ENCODE measurements around the gene HAUS8. TPM values are rescaled to one million over a fixed set of nuclear protein-coding genes. Genes with fewer than 3 reads are reported as not detected.

Gene HAUS8
- total and polyA plus RNA-seq, 2 of the 8 experiments (the other 6 are each of a cell fraction or from before 2014, with no cell fraction given), result 18.4 to 23.2 TPM

DNA sequence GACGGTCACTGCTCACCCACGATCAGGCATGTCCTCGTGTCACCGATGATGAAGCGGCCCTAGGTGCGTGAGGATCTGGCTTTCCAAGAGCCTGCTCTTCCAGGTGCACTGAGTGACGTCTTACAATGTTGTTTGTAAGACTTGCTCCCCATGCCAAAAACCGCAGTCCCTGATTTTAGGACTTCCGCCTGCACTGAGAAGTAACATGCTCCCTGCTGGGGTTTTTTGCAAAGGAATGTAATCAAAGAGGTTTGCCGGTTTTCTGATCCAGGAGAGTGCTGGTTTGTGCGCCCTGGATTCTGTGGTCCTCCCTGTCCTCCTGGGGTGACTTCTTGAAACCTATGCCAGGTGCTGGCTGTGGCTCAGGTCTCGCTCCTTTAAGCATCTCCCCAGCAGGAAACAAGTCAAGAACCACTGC is 39.2 kb upstream of the HAUS8 start:
- H3K14ac ChIP-seq (ENCODE audit: insufficient read length), result no peak overlapping the region
- H2BK15ac ChIP-seq (ENCODE audit: low read length), result 0 out of 2 replicates have a peak overlapping the region, but pooled peaks have one; percentile 73
- peak overlapping the region; percentile 31 for H4K91ac ChIP-seq (replicated peaks; ENCODE audit: insufficient read length, low read length)
- no peaks in the 10 kb centered on the region for H3K27me3 ChIP-seq (replicated peaks in 1 of 4; ENCODE audit: control insufficient read depth in 3 of 4, extremely low read depth in 1 of 4, insufficient read depth in 3 of 4, low read length in 3 of 4)
- H2BK12ac ChIP-seq (ENCODE audit: low read depth, low read length), result peak overlapping the region; percentile 97
- H2BK20ac ChIP-seq (ENCODE audit: low read length), result peak overlapping the region; percentile 76; the same call in 1 of the 2 replicates
- 33% methylated on average over 12 of the region's 12 CpGs; no CpG with 5 or more reads in 1 of the 2 experiments for WGBS, 2 experiments (ENCODE audit: extremely low coverage in 1 of 2, insufficient coverage in 1 of 2, insufficient read length in 1 of 2, insufficient replicate concordance in 2 of 2, low coverage in 1 of 2, low lambda C conversion rate in 2 of 2, missing lambda C conversion rate in 1 of 2)
- H3K4ac ChIP-seq (replicated peaks; ENCODE audit: insufficient read length, low read depth, low read length), result no peak overlapping the region
- ChIA-PET POLR2A (ENCODE audit: partially characterized antibody) (no interaction called here), CTCF (ENCODE audit: partially characterized antibody) (interaction anchor here (0.8 kb wide), 1 partner anchor 19 kb away, joined by 4 read pairs; no protein-coding TSS in a partner anchor)
- peaks cover 2% of the 10 kb centered on the region; the same call in 1 of the 2 replicates for H3K79me1 ChIP-seq (ENCODE audit: low read depth, low read length)
- no peaks in the 10 kb centered on the region for H3K79me2 ChIP-seq (ENCODE audit: control insufficient read depth in 1 of 2, insufficient read depth in 2 of 2, low read length in 2 of 2)
- peak overlapping the region in 2 of 4 experiments; percentile 8 to 20; a peak in 2 of 7 replicates for H3K9ac ChIP-seq (replicated peaks in 1 of 4; ENCODE audit: extremely low read depth in 1 of 4, low read depth in 3 of 4, low read length in 3 of 4)
- H3K4me3 ChIP-seq (ENCODE audit: extremely low read depth in 1 of 4, insufficient read depth in 2 of 4, low read depth in 3 of 4, low read length in 4 of 4), result no peak overlapping the region
- H4K20me1 ChIP-seq (replicated peaks in 1 of 2; ENCODE audit: control insufficient read depth in 1 of 2, insufficient read depth in 2 of 2, low read length in 2 of 2), result peaks cover 11 to 12% of the 10 kb centered on the region in 2 experiments
- no peak overlapping the region for H3K18ac ChIP-seq (ENCODE audit: extremely low read depth, low read length)
- FAIRE-seq (peak; percentile 87), DNase-seq (ENCODE audit: low read depth in 1 of 2, low spot score in 2 of 2) (no peak)
- H3K36me3 ChIP-seq (ENCODE audit: control insufficient read depth in 2 of 4, insufficient read depth in 4 of 4, low read length in 3 of 4), result no peaks in the 10 kb centered on the region
- peak overlapping the region; percentile 77; the same call in 1 of the 2 replicates for H2BK5ac ChIP-seq (ENCODE audit: low read depth, low read length)
- H3K9me3 ChIP-seq (ENCODE audit: insufficient read depth in 2 of 2, low read depth in 1 of 2, low read length in 1 of 2), result no peaks in the 10 kb centered on the region
- peak overlapping the region; percentile 60; the same call in 1 of the 2 replicates for H2AK5ac ChIP-seq (ENCODE audit: low read depth, low read length)
- no peak overlapping the region for H4K5ac ChIP-seq (ENCODE audit: insufficient read length, low read depth, low read length)
- no peak overlapping the region for H2BK120ac ChIP-seq (replicated peaks; ENCODE audit: low read depth, low read length)
- peaks cover 5 to 24% (median 16%) of the 10 kb centered on the region in 4 experiments for H3K4me1 ChIP-seq (replicated peaks in 1 of 4; ENCODE audit: control insufficient read depth in 3 of 4, insufficient read depth in 4 of 4, low read length in 3 of 4)
- no peak overlapping the region for H3K56ac ChIP-seq (replicated peaks; ENCODE audit: insufficient read length, low read depth, low read length)
- no peak overlapping the region for H3K23ac ChIP-seq (ENCODE audit: insufficient read length)
- peak overlapping the region; percentile 37 to 41 for H3K4me2 ChIP-seq (ENCODE audit: insufficient read depth in 1 of 2, low read depth in 2 of 2, low read length in 2 of 2)
- H3K27ac ChIP-seq (ENCODE audit: low read depth, low read length), result peak overlapping the region; percentile 43; the same call in 1 of the 2 replicates
- 0 out of 2 replicates have a peak overlapping the region, but pooled peaks have one; percentile 11 for H4K8ac ChIP-seq (ENCODE audit: extremely low read depth, insufficient read depth, low read length)
- peaks cover 2% of the 10 kb centered on the region; the same call in 1 of the 2 replicates for H3K23me2 ChIP-seq (ENCODE audit: low read depth, low read length)
- no peak overlapping the region for H2AFZ ChIP-seq (ENCODE audit: low read length)
- TF ChIP-seq RBBP5 (IDR thresholded peaks at IDR 0.05; ENCODE audit: borderline replicate concordance, low read depth, low read length) (no peak), SIN3A (conservative IDR thresholded peaks at IDR 0.05 in 1 of 2, IDR thresholded peaks at IDR 0.05 in 1 of 2; ENCODE audit: low read depth in 1 of 2, low read length in 2 of 2) (0 out of 4 replicates have a peak, but pooled peaks of 1 of the 2 experiments have one; percentile 36), POLR2AphosphoS5 (IDR thresholded peaks at IDR 0.05; ENCODE audit: low read depth, low read length) (no peak), SP4 (IDR thresholded peaks at IDR 0.05; ENCODE audit: low read length) (no peak), TBP (IDR thresholded peaks at IDR 0.05; ENCODE audit: low read depth, low read length) (no peak), SP1 (IDR thresholded peaks at IDR 0.05; ENCODE audit: low read depth, low read length) (no peak), GTF2F1 (IDR thresholded peaks at IDR 0.05; ENCODE audit: borderline replicate concordance, low read depth, low read length) (no peak), SP2 (IDR thresholded peaks at IDR 0.05; ENCODE audit: low read length) (no peak), TCF12 (IDR thresholded peaks at IDR 0.05; ENCODE audit: low read depth, low read length) (peak; percentile 73; the same call in 1 of the 2 replicates), FOSL1 (IDR thresholded peaks at IDR 0.05; ENCODE audit: insufficient read depth, low read depth, low read length) (no peak)
- TF ChIP-seq, protein P1, sequence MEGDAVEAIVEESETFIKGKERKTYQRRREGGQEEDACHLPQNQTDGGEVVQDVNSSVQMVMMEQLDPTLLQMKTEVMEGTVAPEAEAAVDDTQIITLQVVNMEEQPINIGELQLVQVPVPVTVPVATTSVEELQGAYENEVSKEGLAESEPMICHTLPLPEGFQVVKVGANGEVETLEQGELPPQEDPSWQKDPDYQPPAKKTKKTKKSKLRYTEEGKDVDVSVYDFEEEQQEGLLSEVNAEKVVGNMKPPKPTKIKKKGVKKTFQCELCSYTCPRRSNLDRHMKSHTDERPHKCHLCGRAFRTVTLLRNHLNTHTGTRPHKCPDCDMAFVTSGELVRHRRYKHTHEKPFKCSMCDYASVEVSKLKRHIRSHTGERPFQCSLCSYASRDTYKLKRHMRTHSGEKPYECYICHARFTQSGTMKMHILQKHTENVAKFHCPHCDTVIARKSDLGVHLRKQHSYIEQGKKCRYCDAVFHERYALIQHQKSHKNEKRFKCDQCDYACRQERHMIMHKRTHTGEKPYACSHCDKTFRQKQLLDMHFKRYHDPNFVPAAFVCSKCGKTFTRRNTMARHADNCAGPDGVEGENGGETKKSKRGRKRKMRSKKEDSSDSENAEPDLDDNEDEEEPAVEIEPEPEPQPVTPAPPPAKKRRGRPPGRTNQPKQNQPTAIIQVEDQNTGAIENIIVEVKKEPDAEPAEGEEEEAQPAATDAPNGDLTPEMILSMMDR (IDR thresholded peaks at IDR 0.05; ENCODE audit: control extremely low read depth in 1 of 3, insufficient read depth in 1 of 3, low read depth in 1 of 3, low read length in 3 of 3), result no peak

All from H1 (cell line).